Mammary epithelial cell (primary cell): Measurements from ENCODE around the gene IL27RA.

ENCODE experiments used
- EZH2 ChIP-seq: IDR thresholded peaks from 2 replicates; pipeline ENCODE4 v1.6.1; 2012; ENCODE audit warnings: low read length, inconsistent platforms, borderline replicate concordance
- TF ChIP-seq, protein P1 (sequence below), 2 donors: IDR thresholded peaks in 1 of 2; conservative IDR thresholded peaks in 1 of 2; 2 replicates each; pipeline ENCODE4 v1.5.1; 2011 to 2012; ENCODE audit warnings: inconsistent platforms in 2 of 2, low read length in 2 of 2, mild to moderate bottlenecking in 2 of 2, control low read depth in 1 of 2, low read depth in 1 of 2; ENCODE audit not compliant: insufficient read depth in 1 of 2; ENCODE audit errors: extremely low read depth in 1 of 2

DNA sequence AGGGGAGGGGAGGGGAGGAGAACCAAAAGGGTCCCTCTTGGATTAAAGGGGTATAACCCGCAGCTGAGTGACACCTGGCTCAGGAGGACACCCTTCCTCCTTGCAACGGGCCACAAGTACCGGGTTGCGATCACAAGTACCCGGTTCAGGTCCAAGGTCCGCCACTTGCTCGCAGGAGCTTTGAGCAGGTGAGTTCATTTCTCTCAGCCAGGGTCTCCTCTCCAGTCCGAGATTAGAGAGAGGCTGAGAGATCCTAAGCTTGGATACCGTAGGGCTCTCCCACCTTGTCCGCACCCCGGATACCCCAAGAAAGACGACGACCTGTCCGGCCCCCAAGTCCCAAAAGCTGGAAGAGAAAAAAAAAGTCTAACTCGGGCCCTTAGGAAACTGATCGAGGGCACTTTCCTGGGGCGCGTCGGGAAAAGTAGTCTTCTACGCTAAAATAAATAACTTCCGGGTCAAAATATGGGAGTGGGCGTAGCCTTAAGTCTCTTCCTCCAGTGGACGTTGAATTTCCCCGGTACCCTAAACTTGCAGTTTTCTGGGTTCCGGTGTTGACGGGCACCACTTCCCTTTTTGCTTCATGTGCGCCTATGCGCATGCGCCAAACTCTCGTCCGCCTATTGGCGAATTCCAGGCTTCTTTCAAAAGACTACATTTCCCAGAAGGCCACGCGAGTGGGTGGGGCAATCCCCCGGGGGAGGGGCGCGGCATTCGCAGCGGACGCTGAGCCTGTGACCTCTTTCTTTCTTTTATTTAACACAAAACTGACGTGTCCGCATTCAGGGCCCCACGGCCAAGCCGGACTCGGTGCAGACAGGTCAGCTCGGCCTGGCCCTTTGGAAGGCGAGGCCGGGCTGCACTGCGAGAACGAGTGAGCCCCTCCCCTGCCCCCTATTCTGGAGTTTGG, 49.6 kb downstream of the IL27RA start:
- TF ChIP-seq, protein P1, sequence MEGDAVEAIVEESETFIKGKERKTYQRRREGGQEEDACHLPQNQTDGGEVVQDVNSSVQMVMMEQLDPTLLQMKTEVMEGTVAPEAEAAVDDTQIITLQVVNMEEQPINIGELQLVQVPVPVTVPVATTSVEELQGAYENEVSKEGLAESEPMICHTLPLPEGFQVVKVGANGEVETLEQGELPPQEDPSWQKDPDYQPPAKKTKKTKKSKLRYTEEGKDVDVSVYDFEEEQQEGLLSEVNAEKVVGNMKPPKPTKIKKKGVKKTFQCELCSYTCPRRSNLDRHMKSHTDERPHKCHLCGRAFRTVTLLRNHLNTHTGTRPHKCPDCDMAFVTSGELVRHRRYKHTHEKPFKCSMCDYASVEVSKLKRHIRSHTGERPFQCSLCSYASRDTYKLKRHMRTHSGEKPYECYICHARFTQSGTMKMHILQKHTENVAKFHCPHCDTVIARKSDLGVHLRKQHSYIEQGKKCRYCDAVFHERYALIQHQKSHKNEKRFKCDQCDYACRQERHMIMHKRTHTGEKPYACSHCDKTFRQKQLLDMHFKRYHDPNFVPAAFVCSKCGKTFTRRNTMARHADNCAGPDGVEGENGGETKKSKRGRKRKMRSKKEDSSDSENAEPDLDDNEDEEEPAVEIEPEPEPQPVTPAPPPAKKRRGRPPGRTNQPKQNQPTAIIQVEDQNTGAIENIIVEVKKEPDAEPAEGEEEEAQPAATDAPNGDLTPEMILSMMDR (conservative IDR thresholded peaks at IDR 0.05 in 1 of 2, IDR thresholded peaks at IDR 0.05 in 1 of 2; ENCODE audit: extremely low read depth in 1 of 2, insufficient read depth in 1 of 2, low read depth in 1 of 2, low read length in 2 of 2) = no peak
- no peak for TF ChIP-seq EZH2
